Femur (tissue), 1 donor: Measurements from ENCODE around the gene PGM1.

ENCODE experiments used
- DNase-seq: peaks from one replicate; pipeline ENCODE4 v3.0.0-alpha.2; 2017

The PGM1 gene

GRCh38 chr1:63669151-63669961 lies 76.1 kb downstream of the PGM1 start:
- no peak for DNase-seq

GRCh38 chr1:63670164-63670563 lies 77.0 kb downstream of the PGM1 start:
- peak; percentile 41 for DNase-seq

DNA sequence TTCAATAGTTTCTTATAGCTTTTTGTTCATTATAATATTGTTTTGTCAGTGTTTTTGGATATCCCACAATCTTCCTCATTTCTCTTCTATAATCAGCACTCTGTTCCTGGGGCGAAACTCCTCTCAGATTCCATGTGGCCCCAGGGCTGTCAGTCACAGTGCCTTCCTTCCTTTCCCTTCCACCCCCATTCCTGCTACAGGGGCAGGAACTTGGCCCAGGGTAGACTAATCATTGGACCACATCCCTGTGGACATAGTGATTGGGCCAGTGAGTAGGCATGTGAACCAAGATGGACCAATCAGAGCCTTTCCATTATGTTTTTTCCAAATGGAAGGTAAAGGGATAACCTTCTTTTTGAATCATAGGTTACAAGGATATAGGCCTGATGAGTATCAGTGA lies 78.3 kb downstream of the PGM1 start:
- DNase-seq = no peak

DNA sequence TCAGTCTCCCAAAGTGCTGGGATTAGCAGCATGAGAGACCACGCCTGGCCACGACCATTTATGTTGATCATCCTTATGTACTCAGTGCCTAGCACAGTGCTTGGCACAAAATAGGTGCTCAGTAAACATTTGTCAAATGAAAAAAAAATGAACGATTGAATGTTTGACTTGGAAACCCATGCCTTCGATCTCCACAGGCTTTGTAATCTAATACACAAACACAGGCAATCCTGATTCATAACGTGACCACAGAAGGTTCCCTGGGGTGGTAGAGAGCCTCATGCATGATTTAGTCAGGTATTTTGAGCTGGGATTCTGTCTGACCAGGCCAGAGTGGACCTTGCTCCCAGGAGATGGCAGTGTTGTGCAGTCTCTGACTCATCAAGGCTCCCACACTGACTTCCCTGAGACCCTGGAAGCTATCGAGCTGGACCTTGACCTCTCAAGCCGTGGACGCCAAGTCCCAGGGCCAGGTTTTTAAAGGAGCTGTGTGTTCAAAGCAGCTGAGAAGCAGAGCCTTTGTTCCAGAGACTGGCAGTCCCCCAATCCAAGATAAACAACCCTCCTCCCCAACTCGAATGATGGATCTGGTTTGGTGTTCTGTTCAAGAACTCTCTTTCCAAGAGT lies 81.1 kb downstream of the PGM1 start:
- DNase-seq = peak; percentile 80

DNA sequence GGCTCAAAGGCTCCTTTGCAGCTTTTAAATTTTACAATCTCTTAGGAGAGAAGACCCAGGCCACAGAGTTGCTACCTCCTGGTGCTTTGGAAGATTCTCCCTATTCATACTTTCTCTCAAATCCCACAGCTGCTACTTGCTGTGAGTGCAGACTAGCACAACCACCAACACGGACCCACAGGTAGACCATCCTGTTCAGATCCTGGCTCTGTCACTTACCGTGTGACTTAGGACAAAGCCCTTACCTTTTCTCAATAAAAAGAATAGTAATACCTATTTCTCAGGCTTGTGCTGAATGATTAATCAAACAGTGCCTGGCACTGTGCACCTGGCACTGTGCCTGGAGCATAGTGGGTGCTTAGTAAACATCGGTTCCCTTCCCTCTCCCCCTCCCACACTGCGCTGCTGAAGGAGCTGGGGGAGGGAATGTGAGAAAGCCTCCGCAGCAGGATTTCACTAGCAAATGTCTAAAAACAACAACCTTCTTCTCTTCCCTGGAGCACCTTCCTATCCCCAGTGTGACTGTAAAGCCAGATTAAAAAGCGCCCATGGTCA lies 81.7 kb downstream of the PGM1 start:
- DNase-seq = no peak

GRCh38 chr1:63675420-63675931 lies 82.3 kb downstream of the PGM1 start:
- DNase-seq = peak; percentile 30

DNA sequence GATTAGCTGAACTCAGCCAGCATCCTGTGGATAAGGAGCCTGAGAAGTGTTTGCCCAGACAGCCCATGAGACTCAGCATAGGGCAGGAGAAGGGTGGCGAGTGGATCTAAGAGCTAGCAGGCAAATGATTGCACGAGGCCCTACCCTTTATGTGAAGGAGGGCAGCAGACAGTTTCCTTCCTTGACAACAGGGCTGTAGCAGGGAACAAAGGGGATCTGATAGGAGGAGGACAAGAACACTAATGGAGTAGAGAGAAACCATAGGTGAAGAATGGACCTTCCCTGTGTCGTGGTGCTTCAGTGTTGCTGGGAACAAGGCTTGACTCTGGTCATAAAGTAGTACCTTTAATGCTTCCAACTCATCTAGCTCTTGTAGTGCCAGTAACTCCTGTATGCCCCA lies 84.3 kb downstream of the PGM1 start:
- no peak for DNase-seq

DNA sequence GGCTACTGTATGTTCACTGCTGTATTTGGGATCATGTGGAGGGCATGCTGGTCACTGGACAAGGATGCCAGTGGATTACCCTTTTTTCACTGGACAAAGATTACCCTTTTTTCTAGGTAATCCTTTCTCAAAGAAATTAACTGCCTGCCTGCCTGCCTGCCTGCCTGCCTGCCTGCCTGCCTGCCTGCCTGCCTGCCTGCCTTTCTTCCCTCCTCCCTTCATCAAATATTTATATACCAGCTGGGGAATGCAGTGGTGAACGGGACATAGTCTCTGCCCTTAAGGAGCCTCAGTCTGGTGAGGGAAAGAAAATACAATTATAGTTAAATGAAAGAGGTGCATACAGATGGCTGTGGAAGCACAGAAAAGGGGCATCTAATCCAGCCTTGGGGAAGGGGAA lies 85.0 kb downstream of the PGM1 start:
- no peak for DNase-seq

DNA sequence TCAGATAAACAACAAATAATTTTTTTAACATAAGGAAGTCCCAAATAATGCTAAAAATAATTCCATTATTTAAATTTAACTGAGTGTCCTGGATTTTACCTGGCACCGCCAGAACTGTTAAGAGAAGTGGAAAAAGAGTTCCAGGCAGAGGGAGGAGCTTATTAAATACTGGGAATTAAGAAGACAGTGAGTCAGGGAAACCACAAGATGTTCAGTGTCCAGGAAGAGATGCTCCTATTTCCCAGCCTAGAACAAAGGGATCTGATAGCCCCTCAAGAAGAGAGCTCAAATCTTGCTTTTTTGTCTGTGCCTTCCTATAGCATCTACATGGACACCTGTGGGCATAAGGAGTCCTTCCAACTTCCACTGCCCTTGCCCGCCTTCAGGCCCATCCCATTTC lies 85.9 kb downstream of the PGM1 start:
- DNase-seq = no peak

GRCh38 chr1:63679589-63679988 lies 86.4 kb downstream of the PGM1 start:
- DNase-seq = no peak

- DNase-seq = no peak
Measured at GRCh38 chr1:63682936-63683335, 89.7 kb downstream of the PGM1 start.

DNA sequence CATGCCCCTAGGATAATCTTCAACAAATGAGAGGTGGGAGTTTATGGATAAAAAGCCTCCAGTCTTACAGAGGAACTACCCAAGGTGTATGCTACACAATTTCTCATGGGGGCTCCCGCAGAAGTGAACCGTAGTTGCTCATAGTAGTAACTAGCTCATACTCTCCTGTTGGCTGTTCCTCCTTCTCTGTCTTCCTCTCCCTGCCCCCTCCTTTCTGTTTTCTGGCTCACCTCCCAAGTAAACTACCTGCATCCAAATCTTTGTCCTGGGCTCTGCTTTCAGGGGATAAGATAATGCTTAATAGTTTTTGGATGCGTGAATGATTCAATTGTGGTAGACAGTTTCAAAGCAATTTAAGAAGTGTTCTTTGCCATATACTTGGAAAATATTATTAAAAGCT lies 90.5 kb downstream of the PGM1 start:
- DNase-seq = no peak

DNA sequence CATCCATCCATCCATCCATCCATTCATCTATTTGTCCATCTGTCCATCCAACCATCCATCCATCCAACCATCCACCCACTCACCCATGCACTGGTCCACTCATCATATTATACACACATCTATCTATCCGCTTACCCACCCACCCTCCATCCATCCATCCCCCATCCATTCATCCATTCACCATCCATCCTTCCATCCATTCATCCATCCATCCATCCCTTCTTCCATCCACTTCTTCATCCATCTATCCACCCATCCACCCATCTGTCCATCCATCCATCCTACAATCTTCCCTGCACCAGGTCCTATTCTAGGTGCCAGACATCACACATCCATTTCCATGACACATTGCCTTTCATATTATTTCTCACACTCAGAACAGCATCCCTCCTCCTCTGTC lies 93.5 kb downstream of the PGM1 start:
- no peak for DNase-seq

DNA sequence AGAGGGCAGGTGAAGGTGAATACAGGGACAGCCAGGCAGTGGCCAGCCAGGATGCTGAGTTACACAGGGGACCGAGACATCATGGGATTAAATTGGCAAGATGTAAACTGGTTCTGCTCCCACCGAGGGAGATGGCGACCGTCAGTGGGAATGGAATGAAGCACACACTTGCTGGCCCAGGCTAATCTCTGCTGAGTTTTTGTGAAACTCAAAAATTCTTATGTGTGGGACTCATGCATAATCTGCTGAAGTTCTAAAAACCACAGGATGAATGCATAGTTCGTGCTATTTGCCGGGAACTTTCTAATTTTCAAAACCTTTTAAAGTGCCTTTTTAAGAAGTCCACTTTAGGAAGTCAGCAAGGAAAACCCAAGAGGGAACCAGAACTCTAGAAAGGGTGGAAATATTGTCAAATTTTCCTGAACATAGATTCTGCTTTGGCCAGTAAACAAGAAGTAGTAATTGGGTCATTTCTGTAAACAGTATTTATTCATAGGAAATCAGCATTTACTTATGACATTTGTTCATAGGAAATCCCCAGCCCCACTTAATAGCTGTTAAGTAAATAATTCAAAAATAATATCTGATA lies 95.2 kb downstream of the PGM1 start:
- DNase-seq = no peak

DNA sequence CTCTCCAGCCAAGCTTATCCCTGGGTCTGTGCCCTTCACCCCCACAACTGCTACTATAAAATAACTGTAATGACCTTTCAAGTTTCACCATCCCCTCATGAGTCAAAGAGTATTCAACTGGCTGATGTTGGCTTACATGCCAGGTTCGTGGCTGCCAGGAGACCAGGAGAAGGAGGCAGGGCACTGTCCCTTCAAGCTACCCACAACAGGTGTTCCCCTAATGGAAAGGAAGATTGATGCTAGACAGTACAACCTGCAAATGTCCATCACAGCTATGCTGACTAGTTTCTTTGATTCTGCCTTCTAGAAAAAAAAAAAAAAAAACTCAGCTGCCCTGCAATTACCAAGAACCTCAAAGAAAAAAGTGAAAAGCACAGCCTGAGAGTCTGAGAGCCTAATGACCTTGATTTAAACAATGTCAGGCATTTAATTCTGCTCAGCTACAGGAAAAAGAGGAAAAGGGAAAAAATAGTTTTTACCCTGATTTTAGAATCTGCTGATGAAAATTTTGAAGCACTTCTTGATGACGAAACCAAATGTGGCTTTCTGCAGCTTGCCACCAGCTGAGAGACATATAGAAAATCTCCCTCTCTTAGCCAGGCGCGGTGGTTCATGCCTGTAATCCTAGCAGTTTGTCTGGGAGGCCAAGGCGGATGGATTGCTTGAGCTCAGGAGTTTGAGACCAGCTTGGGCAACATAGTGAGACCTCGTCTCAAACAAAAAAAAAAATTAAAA lies 97.9 kb downstream of the PGM1 start:
- DNase-seq = no peak

DNA sequence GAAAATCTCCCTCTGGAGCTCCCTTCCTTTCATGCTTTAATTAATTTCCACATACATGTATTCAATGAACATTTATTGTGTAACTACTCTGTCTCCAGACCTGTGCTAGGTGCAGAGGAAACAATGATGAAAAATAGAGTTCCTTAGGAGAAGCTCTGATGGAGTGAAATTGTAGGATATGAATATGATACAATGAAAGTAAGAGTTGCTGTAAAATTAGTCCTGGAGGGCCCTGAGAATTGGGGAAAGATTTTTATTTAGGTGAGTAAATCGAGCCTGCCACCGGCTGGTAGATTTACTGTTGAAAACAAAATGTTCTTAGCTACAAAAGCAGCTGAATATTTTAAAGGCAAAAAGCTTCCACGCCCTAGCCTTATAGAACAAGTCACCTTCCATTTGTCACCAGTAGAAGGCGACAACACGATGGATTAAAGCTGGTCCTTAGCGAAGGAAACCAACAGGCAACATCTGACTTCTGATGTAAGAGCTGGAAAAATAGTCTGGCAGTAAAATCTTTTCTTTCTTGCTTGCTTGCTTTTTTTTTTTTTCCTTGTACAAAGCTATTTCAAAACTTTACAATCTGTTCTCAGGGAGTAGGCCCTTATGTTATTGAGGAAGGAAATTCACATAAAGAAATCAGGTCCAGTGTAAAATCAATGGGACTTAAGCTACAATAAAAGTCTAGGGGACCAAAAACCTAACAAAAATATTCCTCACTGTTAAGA lies 98.7 kb downstream of the PGM1 start:
- DNase-seq = peak; percentile 80

- no peak for DNase-seq
Measured at GRCh38 chr1:63693944-63694571, 100.8 kb downstream of the PGM1 start.

- no peak for DNase-seq
Measured at GRCh38 chr1:63698001-63698838, 105.0 kb downstream of the PGM1 start.

DNA sequence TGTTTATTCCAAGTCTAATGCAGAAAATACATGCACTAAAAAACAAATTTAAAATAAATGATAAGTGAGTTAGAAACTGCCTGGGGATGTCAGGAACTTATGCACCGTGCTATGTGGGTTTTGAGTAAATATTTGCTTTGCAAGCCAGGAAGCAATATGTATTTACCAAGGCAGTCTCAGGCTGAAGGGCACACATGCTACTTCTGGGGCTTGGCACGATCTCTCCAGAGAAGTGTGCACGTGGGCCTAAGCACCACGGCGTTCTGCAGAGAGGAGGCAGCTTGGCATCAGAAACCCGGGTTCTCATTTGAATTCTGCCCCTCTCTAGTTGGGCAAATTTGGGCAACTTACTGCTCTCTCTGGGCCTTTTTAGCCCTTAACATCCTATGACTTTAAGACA lies 108.0 kb downstream of the PGM1 start:
- DNase-seq = no peak

- peak; percentile 47 for DNase-seq
Measured at GRCh38 chr1:63703701-63704107, 110.5 kb downstream of the PGM1 start.

DNA sequence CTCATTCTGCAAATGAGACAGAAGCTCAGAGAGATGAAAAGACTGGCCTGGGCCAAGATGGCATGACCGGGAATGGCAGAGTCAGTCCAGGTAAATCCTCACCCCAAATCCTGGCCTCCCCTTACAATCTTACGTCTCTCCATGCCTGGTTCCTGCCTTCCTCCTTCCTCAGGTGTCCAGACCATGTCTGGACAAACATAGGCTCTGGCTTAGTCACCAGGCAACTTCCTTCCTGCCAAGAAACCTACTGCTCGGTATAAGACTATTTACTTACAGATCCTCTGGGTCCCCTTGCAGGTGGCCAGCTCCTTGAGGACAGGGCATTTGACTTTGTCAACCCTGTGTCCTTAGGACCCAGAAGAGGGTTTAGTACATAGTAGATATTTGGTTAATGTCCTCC lies 111.2 kb downstream of the PGM1 start:
- no peak for DNase-seq
